ENCODE data around the gene LEPR. TPM values are rescaled to one million over a fixed set of nuclear protein-coding genes. Genes with fewer than 3 reads are reported as not detected.
A peak's percentile ranks its signal among the peaks of the same experiment; 100 is the strongest.

LEPR gene
- total RNA-seq, 1 donor from 2014 or later = 4.3 TPM

- ATAC-seq (ENCODE audit: poor library complexity) = no peak
- intact Hi-C loops (cut with DNase I) = no loop called here
Observed at GRCh38 chr1:65467536-65467935, 47.1 kb downstream of the LEPR start.

GRCh38 chr1:65469126-65469888 lies 48.8 kb downstream of the LEPR start:
- DNase-seq (no peak), ATAC-seq (ENCODE audit: poor library complexity) (no peak)
- intact Hi-C loops (cut with DNase I) = no loop called here

More at GRCh38 chr1:65467536-65467935, 47.1 kb downstream of the LEPR start:
- DNase-seq = no peak

- DNase-seq (peak; percentile 27), ATAC-seq (ENCODE audit: poor library complexity) (no peak)
- intact Hi-C loops (cut with DNase I) = no loop called here
Observed at GRCh38 chr1:65469889-65470340, 49.4 kb downstream of the LEPR start.

Other genes with a start within 250 kb of the LEPR start
- 2.0 TPM for gene DNAJC6, start 111.1 kb upstream of the LEPR start, total RNA-seq
- gene LEPROT, start within 50 bp of the LEPR start, total RNA-seq = 54.1 TPM